Measurements from ENCODE around the gene SPON1. TPM values are rescaled to one million over a fixed set of nuclear protein-coding genes. Genes with fewer than 3 reads are reported as not detected.

The SPON1 gene
- total RNA-seq, 2 experiments from 2014 or later: 2.1 to 2.2 TPM

DNA sequence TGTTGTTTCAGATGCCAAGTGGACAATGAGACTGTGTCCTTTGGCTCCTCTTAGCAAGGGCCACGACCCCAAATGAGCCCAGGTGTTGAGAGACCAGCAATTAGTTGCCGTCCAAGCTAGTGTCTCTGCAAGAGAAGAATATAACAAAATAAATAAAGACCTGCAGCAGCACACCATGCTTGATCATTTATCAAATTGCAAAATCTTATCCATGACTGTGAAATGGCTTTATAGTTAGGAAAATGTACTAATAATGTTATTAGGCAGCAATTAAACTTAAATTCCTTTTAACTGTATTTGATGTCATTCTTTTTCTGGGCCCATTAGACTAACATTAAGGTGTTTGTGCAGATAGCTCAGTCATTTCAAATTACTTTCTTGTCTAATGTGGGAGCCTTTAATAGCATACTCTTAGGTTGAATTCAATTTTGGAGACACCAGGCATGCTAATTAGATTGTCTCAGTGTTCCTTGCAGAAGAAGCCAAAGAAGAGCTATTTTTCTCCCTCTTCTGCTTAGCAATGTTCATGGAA lies 220.4 kb downstream of the SPON1 start:
- H3K36me3 ChIP-seq (ENCODE audit: insufficient read depth, low read length): no peaks in the 10 kb centered on the region
- ChIA-PET CTCF (no interaction called here), POLR2A (no interaction called here)
- H3K9me3 ChIP-seq (ENCODE audit: control insufficient read depth in 1 of 2, insufficient read depth in 1 of 2, low read length in 2 of 2): no peaks in the 10 kb centered on the region
- ATAC-seq (ENCODE audit: poor library complexity) (no peak), DNase-seq (no peak)
- no peaks in the 10 kb centered on the region for H3K27me3 Mint-ChIP-seq
- intact Hi-C loops (cut with DNase I, micrococcal nuclease): no loop called here
- no peak overlapping the region for H3K27ac Mint-ChIP-seq
- H3K9me3 Mint-ChIP-seq: no peaks in the 10 kb centered on the region
- H3K27me3 ChIP-seq (ENCODE audit: control insufficient read depth in 1 of 2, insufficient read depth in 2 of 2, low read length in 2 of 2): no peaks in the 10 kb centered on the region
- H3K4me1 ChIP-seq (ENCODE audit: insufficient read depth, low read length): no peaks in the 10 kb centered on the region
- H3K4me1 Mint-ChIP-seq (ENCODE audit: low read depth): no peaks in the 10 kb centered on the region
- no peak overlapping the region for H3K27ac ChIP-seq (ENCODE audit: low read depth in 1 of 2, low read length in 2 of 2)
- H3K4me3 Mint-ChIP-seq: no peak overlapping the region
- H3K4me3 ChIP-seq (ENCODE audit: low read length): no peak overlapping the region
- H3K36me3 Mint-ChIP-seq (ENCODE audit: low read depth): peaks cover 3% of the 10 kb centered on the region
- TF ChIP-seq, protein P1, sequence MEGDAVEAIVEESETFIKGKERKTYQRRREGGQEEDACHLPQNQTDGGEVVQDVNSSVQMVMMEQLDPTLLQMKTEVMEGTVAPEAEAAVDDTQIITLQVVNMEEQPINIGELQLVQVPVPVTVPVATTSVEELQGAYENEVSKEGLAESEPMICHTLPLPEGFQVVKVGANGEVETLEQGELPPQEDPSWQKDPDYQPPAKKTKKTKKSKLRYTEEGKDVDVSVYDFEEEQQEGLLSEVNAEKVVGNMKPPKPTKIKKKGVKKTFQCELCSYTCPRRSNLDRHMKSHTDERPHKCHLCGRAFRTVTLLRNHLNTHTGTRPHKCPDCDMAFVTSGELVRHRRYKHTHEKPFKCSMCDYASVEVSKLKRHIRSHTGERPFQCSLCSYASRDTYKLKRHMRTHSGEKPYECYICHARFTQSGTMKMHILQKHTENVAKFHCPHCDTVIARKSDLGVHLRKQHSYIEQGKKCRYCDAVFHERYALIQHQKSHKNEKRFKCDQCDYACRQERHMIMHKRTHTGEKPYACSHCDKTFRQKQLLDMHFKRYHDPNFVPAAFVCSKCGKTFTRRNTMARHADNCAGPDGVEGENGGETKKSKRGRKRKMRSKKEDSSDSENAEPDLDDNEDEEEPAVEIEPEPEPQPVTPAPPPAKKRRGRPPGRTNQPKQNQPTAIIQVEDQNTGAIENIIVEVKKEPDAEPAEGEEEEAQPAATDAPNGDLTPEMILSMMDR (IDR thresholded peaks at IDR 0.05): no peak

DNA sequence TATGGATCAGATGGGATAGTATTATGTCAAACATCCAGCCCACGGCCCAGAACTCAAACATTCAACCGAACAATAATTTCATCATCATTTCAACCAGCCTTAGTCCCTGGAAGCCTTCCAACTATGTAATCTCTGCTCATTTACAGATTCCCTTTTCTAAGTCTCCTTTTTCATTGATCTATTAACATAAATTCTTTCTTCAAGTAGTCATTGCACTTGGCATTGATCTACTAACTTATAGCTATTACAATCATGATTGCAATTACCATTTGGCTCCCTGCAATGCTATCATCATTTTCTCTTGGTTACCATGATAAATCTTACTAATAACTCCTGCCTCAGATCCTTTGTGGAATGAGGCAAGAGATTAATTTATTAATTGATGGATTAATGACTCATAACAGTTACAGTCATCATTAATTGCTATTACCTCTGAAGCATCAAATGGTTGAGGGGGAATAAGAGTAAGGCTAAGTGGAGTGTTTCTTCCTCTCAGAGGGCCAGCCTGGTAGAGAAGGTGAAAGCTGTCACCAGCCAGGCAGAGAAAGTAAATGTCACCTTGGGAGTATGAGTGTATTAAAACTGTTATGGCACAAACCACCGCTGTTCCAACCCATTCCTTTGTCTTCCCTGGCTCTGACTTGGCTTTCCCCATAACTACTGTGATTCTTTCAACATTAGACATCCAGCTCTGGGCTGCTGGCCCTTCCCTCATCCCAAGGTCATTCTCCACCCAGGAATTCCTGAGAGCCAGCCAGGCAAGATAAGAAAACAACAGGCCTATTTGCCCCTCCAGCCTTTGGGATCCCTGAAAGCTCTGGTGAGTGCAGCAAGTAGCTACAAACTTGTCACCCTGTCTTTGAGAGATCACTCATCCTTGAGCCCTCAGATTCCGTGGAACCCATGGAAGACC lies 221.8 kb downstream of the SPON1 start:
- intact Hi-C loops (cut with DNase I, micrococcal nuclease): no loop called here
- H3K27me3 Mint-ChIP-seq: no peaks in the 10 kb centered on the region
- H3K9me3 Mint-ChIP-seq: no peaks in the 10 kb centered on the region
- no peaks in the 10 kb centered on the region for H3K36me3 ChIP-seq (ENCODE audit: insufficient read depth, low read length)
- H3K4me1 Mint-ChIP-seq (ENCODE audit: low read depth): no peaks in the 10 kb centered on the region
- no peaks in the 10 kb centered on the region for H3K4me1 ChIP-seq (ENCODE audit: insufficient read depth, low read length)
- ChIA-PET POLR2A (interaction anchor here (0.9 kb wide), 1 partner anchor 10 kb away, joined by 3 read pairs; no protein-coding TSS in a partner anchor), CTCF (no interaction called here)
- peaks cover 3% of the 10 kb centered on the region for H3K36me3 Mint-ChIP-seq (ENCODE audit: low read depth)
- H3K4me3 Mint-ChIP-seq: no peak overlapping the region
- H3K9me3 ChIP-seq (ENCODE audit: control insufficient read depth in 1 of 2, insufficient read depth in 1 of 2, low read length in 2 of 2): no peaks in the 10 kb centered on the region
- H3K4me3 ChIP-seq (ENCODE audit: low read length): no peak overlapping the region
- ATAC-seq (ENCODE audit: poor library complexity) (no peak), DNase-seq (no peak)
- H3K27ac ChIP-seq (ENCODE audit: low read depth in 1 of 2, low read length in 2 of 2): no peak overlapping the region
- TF ChIP-seq, protein P1 (IDR thresholded peaks at IDR 0.05): no peak
- no peak overlapping the region for H3K27ac Mint-ChIP-seq
- H3K27me3 ChIP-seq (ENCODE audit: control insufficient read depth in 1 of 2, insufficient read depth in 2 of 2, low read length in 2 of 2): no peaks in the 10 kb centered on the region

DNA sequence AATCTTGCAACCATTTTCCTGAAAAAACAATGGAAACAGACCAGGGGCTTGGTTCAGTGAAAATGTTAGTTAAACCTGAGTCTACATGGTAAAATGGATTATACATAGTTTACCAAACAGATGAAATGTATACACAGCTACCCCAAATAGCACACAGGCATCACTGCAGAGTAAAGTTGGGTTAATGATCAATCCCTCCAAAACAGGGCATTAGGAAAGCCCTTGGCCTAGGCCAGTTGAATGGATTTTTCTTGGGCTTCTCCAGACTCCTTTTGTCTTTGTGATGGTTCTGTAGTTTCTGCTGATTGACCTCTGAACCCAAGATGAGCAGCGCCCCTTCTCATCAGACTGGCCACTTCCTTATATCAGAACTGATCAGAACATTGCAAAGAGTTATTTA lies 222.9 kb downstream of the SPON1 start:
- no peak overlapping the region for H3K4me3 ChIP-seq (ENCODE audit: low read length)
- H3K27me3 ChIP-seq (ENCODE audit: control insufficient read depth in 1 of 2, insufficient read depth in 2 of 2, low read length in 2 of 2): no peaks in the 10 kb centered on the region
- ATAC-seq (ENCODE audit: poor library complexity) (no peak), DNase-seq (no peak)
- Mint-ChIP-seq H3K27ac (no peak overlapping the region), H3K36me3 (ENCODE audit: low read depth) (peaks cover 3% of the 10 kb centered on the region), H3K27me3 (no peaks in the 10 kb centered on the region), H3K9me3 (no peaks in the 10 kb centered on the region), H3K4me3 (no peak overlapping the region), H3K4me1 (ENCODE audit: low read depth) (no peaks in the 10 kb centered on the region)
- CTCF ChIA-PET: no interaction called here
- H3K9me3 ChIP-seq (ENCODE audit: control insufficient read depth in 1 of 2, insufficient read depth in 1 of 2, low read length in 2 of 2): no peaks in the 10 kb centered on the region
- no peak overlapping the region for H3K27ac ChIP-seq (ENCODE audit: low read depth in 1 of 2, low read length in 2 of 2)
- no peaks in the 10 kb centered on the region for H3K36me3 ChIP-seq (ENCODE audit: insufficient read depth, low read length)
- no peaks in the 10 kb centered on the region for H3K4me1 ChIP-seq (ENCODE audit: insufficient read depth, low read length)
- intact Hi-C loops (cut with DNase I, micrococcal nuclease): no loop called here
- TF ChIP-seq, protein P1 (IDR thresholded peaks at IDR 0.05): no peak
- POLR2A ChIA-PET: no interaction called here
